ENCODE measurements around the gene KIF16B.

The KIF16B gene

DNA sequence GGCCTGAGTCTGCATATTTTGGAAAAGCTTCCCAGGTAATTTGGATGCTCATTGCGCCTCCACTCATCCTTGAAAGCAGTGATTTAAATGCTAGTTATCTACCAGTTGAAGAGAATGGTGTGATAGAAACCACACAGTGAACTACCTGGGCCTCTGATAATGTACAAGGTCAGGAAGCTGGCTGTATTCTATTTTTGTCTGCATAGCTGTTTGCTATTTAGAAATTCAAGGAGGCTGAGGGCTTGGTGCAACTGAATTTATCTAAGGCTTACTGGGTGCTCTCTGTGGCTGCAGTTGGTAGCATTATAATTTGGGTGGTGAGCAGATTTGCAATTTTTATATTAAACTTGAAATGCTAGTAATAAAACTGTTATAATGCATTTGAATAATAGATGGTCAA is 245.6 kb downstream of the KIF16B start:
- DNase-seq = no peak

DNA sequence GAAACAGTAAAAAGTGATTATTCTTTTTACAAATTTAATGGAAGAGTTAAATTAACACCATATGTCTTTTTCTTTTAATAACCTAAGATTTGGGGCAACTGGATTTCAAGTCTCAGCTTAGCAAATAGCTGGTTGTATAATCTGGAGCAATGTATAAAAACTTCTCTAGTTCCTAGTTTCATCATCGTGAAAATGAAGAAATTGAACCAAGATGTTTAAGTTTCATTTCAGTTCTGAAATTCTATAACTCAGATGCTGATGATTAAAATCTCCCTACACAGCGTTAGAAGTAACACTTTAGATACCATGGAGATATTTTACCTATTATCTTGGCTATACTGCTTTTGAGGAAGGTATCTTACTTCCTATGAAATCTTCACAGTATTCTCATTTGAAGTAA is 252.0 kb downstream of the KIF16B start:
- DNase-seq = no peak

DNA sequence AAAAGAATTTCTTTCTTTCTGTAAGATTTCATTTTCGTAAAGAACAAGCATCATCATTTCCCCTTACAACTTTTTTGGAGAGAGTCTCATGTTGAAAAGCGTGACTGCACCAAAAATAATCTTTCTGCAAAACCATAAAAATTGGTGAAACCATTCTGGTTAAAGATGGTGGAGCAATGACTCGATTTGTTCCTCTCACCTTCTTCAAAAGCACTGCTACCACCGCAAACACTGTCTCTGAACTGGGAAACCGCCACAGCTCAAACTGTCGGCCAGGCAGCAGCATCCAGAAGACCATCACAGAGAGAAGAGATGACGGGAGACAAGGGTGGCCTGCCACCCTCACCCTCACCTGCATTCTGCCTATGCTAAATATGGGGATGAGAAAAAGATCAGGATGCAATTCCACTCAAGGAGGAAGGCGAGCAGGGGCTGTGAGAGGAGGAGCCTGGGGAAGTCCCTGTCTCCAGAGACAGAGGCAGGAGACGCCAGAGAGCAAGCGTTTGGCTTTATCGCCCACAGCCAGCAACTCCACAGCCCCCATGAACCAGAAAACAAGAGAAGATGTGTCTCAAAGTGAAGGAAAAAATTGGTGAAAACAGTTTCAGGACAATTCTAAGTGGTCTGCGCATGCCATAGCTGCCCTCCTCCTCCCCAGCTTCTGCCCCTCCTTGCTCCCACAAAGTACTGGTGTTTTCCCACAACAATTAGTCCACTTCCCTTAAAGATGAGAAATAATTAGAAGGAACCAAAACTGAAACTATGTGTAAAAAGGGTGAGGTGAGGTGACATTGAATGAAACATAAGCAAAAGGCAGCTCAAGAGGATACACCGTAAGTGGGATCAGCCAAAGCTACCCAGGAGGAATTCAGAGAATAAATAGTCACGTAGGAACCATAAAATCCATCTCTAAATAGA is 255.5 kb downstream of the KIF16B start:
- DNase-seq = no peak

- no peak for DNase-seq
These were observed 256.7 kb downstream of the KIF16B start for GRCh38 chr20:16316513-16316912.

DNA sequence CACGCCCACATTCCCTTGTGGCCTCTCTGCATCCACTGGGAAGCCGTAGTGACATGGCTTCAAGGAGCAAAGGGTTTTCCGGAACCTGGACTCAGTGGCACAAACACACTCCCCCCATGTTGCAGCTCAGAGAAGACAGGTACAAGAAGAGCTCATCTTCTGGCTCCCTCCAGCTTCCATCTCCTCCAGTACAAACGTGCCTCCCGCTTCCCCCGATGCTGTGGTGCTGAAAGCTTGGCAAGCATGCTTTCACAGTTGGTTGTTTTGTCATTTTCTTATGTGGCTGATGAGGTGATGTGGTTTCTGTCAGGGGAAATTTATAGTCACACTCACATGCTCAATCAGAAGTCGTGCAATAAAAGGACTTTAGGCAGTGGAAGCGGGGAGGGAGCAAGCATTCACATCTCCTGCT is 258.5 kb downstream of the KIF16B start:
- no peak for DNase-seq

- no peak for DNase-seq
These were observed 258.9 kb downstream of the KIF16B start for GRCh38 chr20:16314320-16314719.

DNA sequence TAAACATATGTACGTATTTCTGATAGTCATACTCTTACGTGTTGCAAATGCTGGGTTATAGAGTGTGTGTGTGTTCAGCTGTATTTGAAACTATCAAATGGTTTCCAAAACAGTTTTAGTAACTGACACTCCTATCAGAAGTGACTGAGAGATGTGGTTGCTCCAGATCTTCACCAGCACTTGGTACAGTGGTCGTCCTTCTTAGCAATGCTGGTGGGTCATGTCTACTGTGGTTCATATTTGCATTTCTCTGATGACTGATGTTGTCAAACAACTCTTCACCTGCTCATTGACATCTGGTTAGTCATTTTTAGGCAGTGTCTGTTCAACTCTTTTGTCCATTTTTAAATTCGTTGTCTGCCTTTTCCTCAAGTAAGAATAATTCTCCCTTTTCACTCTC is 259.3 kb downstream of the KIF16B start:
- DNase-seq = no peak

- DNase-seq = no peak
These were observed 260.2 kb downstream of the KIF16B start for GRCh38 chr20:16312998-16313397.

- DNase-seq = no peak
These were observed 261.5 kb downstream of the KIF16B start for GRCh38 chr20:16311756-16312155.

DNA sequence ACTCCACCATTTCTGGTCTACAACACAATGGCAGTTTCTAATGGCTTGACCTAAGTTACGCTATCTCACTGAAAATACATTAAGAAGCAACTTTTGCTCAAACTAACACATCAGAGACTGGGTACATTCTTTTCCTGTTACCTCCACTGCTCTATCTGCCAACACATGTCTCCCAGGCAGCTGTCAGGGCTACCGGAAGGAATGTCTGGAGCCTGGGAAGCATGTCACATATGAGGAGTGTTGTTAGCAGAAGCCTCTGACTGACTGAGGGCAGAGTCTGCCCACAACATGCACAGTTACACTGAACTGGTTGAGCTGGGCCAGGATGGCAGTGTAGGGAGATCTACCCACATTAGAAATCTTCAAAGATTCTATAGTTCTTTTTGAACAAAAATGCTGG is 264.5 kb downstream of the KIF16B start:
- no peak for DNase-seq

- no peak for DNase-seq
These were observed 270.4 kb downstream of the KIF16B start for GRCh38 chr20:16302818-16303217.

DNA sequence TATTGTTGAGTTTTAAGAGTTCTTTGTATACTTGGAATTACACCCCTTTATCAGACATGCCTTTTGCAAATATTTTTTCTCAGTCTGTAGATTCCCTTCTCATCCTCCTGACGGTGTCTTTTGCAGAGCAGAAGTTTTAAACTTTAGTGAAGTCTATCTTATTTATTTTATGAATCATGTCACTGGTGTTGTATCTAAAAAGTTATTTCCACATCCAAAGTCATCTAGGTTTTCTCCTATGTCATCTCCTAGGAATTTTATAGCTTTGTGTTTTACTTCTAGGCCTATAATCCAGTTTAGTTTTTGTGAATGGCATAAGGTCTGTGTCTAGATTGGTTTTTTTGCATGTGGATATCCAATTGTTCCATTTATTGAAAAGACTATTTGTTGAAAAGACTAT is 271.3 kb downstream of the KIF16B start:
- DNase-seq = no peak

GRCh38 chr20:16299897-16300296 is 273.4 kb downstream of the KIF16B start:
- DNase-seq = no peak

GRCh38 chr20:16296931-16297330 is 276.3 kb downstream of the KIF16B start:
- no peak for DNase-seq

DNA sequence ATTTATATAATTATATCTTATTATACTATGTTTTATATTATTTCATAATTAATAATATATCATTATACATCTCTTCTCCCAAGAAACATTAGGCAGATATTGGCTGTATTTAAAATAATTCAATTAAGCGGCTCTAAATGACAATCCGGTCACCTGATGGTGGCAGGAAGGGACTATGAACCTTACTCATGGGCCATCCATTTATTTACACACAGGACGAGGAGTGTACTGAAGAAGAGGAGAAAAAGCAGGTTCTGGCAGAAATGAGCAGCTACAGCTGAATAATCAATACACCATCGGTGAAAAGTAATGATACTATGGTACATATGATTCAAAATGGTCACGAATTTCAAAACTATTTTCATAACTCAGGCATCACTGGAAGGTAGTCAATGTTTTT is 277.7 kb downstream of the KIF16B start:
- no peak for DNase-seq

DNA sequence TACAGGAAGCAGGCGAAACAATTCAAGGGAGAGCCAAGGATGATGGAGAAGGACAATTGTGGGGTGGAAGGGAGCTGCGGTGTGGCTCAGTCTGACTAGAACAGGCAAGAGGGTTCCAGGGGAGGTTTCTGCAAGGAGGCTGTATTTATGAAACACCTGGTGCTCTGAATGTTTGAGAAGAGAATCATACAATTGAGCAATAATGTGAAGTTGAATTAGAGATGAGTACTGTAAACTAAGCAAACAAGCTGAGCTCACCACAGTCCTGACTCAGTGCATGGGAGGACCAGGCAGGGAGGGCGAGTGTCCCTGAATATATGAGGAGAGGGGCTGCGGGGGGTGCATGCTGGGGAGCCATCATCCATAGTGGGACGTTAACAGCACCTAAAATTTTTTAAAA is 279.7 kb downstream of the KIF16B start:
- DNase-seq = no peak

DNA sequence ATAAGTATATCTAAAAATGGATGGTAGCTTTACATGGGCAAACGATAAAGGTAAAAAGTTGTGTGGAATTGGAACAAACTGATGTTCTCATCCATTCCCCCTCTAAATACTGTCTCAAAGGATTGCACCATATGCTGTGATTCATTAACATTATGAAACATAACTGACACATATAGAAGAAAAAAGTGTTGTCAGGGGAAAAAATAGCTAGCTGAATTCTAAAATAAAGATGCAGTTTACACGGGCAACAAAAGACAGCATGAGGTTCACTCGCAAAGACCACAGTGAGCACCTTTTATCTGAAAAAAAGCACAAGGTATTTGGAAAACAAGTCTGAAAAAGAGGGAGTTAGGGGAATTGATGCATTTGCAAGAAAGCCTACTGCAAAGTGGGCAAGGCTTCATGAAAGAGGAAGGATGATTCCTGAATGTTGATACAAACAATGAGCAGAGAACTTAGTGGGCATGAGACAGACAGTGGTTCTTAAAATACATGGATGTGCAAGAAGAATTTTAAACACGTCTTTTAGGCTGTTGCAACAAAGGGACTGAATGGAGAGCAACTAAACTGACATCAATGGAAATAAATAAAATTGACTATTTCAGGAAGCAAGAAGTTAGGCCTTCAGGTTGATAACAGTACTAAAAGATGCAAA is 280.9 kb downstream of the KIF16B start:
- no peak for DNase-seq

- DNase-seq = no peak
These were observed 282.9 kb downstream of the KIF16B start for GRCh38 chr20:16290358-16290757.

GRCh38 chr20:16287776-16288175 is 285.5 kb downstream of the KIF16B start:
- no peak for DNase-seq

DNA sequence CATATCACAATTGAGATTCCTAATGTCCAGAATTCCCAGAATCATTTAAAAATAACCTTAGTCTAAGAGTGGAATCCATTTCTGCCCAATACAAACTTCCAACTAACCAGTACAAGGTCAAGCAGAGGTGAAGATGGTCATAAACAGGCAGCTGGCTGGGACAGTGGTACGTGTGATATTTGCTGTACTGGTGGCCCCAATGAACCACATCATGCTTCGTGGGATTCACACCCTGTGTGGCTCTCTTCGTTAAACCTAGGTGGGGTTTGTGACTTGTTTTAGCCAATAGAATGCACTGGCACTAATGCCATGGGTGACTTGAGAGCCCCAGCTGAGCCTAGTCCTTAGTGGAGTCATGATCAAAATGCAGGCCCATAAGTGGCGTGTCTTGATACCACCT is 286.6 kb downstream of the KIF16B start:
- DNase-seq = no peak

GRCh38 chr20:16284385-16285100 is 288.7 kb downstream of the KIF16B start:
- no peak for DNase-seq

- DNase-seq = no peak
These were observed 289.3 kb downstream of the KIF16B start for GRCh38 chr20:16283978-16284377.

DNA sequence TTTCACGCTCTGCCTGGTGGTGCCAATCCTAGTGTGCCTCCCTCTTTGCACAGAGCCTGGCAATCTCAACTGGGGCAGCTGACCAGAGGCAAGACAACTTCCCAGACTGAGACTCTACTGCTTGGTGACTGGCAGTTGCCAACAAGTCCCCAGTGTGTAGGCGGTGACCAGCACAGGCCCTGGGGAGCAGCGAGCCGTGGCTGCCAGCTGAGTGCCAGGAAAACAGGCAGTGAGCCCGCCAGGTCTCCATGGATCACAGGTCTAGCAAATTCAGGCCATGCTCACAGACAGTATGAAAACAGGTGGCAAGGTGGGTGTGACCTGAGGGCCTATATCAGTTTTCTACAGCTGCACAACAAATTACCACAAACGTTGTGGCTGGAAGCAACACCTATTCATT is 289.9 kb downstream of the KIF16B start:
- no peak for DNase-seq

GRCh38 chr20:16280219-16280618 is 293.0 kb downstream of the KIF16B start:
- no peak for DNase-seq

All from stimulated activated CD4-positive, alpha-beta T cell treated with anti-CD3 and anti-CD28 coated beads, Interleukin-4, amount 100 ng/mL, for 4 hours (primary cell).